Esophagus squamous epithelium (tissue), 4 donors: ENCODE measurements around the gene PLCB4.

Experiments used
- CTCF ChIP-seq, 6 experiments: fragments of 450-650 bp in 4 of 6; fragments of 200-600 bp in 2 of 6; sonication (generic) in 2 of 6; IDR thresholded peaks; one replicate each; pipeline ENCODE4 v1.5.1; 2016 to 2019; ENCODE audit warnings: antibody characterized with exemption in 6 of 6, mild to moderate bottlenecking in 4 of 6, moderate library complexity in 4 of 6
- POLR2A ChIP-seq, 4 donors: fragments of 450-650 bp; IDR thresholded peaks; one replicate each; pipeline ENCODE4 v1.6.1; 2017; ENCODE audit warnings: antibody characterized with exemption in 4 of 4, mild to moderate bottlenecking in 4 of 4, moderate library complexity in 3 of 4

GRCh38 chr20:9072861-9073500 is 4.1 kb downstream of the PLCB4 start:
- TF ChIP-seq CTCF (IDR thresholded peaks at IDR 0.05): no peak
- no peak for TF ChIP-seq POLR2A (IDR thresholded peaks at IDR 0.05)
